Chondrocyte (in vitro differentiated cells): ENCODE measurements around the gene DSG1. TPM values are rescaled to one million over a fixed set of nuclear protein-coding genes. Genes with fewer than 3 reads are reported as not detected.

Experiments used
- DNase-seq: peaks from one replicate; pipeline ENCODE4 v3.0.0; 2021; ENCODE audit warnings: mixed read lengths, low spot score
- H3K27ac Mint-ChIP-seq: one replicate; pipeline ENCODE4 v1.8.0; 2021; ENCODE audit warnings: mild to moderate bottlenecking, moderate library complexity, mixed read lengths; ENCODE audit not compliant: unreplicated experiment
- H3K27me3 Mint-ChIP-seq: 2 replicates; pipeline ENCODE4 v1.8.0; 2021; ENCODE audit warnings: low read depth, mixed read lengths
- H3K36me3 Mint-ChIP-seq: 2 replicates; pipeline ENCODE4 v1.8.0; 2021; ENCODE audit warnings: low read depth, mixed read lengths
- H3K4me1 Mint-ChIP-seq: 2 replicates; pipeline ENCODE4 v1.8.0; 2021; ENCODE audit warnings: low read depth, mild to moderate bottlenecking, mixed read lengths
- H3K4me3 Mint-ChIP-seq: one replicate; pipeline ENCODE4 v1.8.0; 2021; ENCODE audit warnings: mild to moderate bottlenecking, moderate library complexity, mixed read lengths; ENCODE audit not compliant: unreplicated experiment
- H3K9me3 Mint-ChIP-seq: 2 replicates; pipeline ENCODE4 v1.8.0; 2021; ENCODE audit warnings: low read depth, mixed read lengths
- long read RNA-seq: library from polyadenylated mRNA; stranded (forward); transcript quantifications from one replicate; pipeline ENCODE4 v2.0.0, GENCODE V29; 2021
- total RNA-seq: library from RNA; stranded (reverse); gene quantifications from 3 replicates; pipeline ENCODE4 v1.2.1, GENCODE V29; 2021
- TF ChIP-seq, protein P1 (sequence below): fragments of 200-600 bp; sonication (generic); IDR thresholded peaks from 2 replicates; pipeline ENCODE4 v1.5.0; 2021; ENCODE audit warnings: antibody characterized with exemption, mild to moderate bottlenecking, moderate library complexity

Gene DSG1
- not detected in 3 replicates for total RNA-seq
- long read RNA-seq, result 0 reads

DNA sequence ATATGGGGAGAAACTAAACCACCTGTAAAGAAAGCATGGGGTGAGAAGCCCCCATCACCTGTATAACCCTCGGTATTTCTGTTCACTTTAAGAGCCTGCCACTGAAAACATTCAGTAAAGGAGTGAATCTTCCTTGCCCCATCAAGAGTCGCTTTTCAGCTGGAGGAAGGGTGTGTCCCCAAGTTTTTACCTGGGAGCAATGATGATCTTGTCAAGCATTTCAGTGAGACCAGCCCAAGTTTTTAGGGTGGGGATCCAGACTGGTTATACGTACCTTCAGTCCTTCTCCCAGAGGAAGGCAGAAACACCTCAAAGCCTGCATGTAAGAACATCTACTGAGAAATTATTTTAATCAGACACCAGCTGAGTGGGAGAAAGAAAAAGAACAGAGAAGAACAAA, at the start of gene DSG1:
Gene DSG1 (plus strand): TSS at position 301 of the 400 bp plus-strand sequence. CDS start 141 bp downstream, outside the sequence.
- no peak within 1 kb of the TSS for H3K27ac Mint-ChIP-seq

DNA sequence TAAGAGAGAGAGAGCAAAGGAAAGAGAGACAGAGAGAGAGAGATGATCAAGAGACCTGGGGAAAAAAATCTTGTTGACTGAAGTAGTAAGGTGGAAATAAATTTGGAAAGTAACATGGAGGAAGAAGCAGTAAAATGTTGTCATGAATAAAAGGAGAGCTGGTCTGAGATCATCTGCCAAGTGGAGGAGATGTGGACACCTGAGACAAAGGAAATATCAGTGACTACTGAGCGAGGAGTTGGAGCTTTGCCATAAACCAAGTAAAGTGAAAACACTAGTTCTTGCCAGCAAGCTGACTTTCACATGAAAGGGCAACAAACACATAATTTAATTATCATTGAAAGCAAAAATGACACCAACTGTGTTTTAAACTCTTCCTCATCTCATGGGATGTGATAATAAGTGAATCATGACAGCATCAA, 49.0 kb upstream of the DSG1 start:
- Mint-ChIP-seq H3K36me3 (no peaks in the 10 kb centered on the region), H3K4me1 (peaks cover 16% of the 10 kb centered on the region), H3K4me3 (no peak overlapping the region), H3K27me3 (peaks cover 5% of the 10 kb centered on the region), H3K9me3 (no peaks in the 10 kb centered on the region), H3K27ac (no peak overlapping the region)
- TF ChIP-seq, protein P1, sequence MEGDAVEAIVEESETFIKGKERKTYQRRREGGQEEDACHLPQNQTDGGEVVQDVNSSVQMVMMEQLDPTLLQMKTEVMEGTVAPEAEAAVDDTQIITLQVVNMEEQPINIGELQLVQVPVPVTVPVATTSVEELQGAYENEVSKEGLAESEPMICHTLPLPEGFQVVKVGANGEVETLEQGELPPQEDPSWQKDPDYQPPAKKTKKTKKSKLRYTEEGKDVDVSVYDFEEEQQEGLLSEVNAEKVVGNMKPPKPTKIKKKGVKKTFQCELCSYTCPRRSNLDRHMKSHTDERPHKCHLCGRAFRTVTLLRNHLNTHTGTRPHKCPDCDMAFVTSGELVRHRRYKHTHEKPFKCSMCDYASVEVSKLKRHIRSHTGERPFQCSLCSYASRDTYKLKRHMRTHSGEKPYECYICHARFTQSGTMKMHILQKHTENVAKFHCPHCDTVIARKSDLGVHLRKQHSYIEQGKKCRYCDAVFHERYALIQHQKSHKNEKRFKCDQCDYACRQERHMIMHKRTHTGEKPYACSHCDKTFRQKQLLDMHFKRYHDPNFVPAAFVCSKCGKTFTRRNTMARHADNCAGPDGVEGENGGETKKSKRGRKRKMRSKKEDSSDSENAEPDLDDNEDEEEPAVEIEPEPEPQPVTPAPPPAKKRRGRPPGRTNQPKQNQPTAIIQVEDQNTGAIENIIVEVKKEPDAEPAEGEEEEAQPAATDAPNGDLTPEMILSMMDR, result no peak
- DNase-seq, result no peak

More for the DNA sequence above, at the start of gene DSG1:
- H3K27me3 Mint-ChIP-seq, result peaks cover 36% of the 10 kb centered on the region
- H3K9me3 Mint-ChIP-seq, result no peaks in the 10 kb centered on the region
- H3K36me3 Mint-ChIP-seq, result peaks cover 1% of the 10 kb centered on the region
- H3K4me3 Mint-ChIP-seq, result no peak within 1 kb of the TSS
- DNase-seq, result no peak
- TF ChIP-seq, protein P1, result no peak
- H3K4me1 Mint-ChIP-seq, result no peaks in the 10 kb centered on the region

DNA sequence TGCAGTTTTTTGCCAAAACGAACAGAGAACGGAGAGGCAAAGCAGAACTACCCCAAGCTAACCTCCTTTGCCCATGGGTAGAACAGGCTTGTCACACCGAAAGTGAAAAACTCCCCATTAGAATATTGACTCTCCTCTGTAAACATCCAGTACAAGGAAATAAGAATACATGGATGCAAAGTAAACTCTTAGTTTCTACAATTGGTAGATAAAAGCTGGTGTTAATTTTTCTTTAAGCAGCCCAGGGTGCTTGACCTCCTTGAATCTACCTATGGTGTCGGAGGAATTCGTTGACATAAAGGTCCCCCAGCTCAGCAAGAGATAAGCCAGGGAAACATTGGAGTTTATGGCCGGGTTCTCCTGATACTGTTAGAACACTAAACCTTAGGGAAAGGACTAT, 48.4 kb upstream of the DSG1 start:
- no peaks in the 10 kb centered on the region for H3K36me3 Mint-ChIP-seq
- no peaks in the 10 kb centered on the region for H3K9me3 Mint-ChIP-seq
- peaks cover 5% of the 10 kb centered on the region for H3K27me3 Mint-ChIP-seq
- H3K27ac Mint-ChIP-seq, result no peak overlapping the region
- TF ChIP-seq, protein P1, result no peak
- peaks cover 16% of the 10 kb centered on the region for H3K4me1 Mint-ChIP-seq
- no peak overlapping the region for H3K4me3 Mint-ChIP-seq
- no peak for DNase-seq

DNA sequence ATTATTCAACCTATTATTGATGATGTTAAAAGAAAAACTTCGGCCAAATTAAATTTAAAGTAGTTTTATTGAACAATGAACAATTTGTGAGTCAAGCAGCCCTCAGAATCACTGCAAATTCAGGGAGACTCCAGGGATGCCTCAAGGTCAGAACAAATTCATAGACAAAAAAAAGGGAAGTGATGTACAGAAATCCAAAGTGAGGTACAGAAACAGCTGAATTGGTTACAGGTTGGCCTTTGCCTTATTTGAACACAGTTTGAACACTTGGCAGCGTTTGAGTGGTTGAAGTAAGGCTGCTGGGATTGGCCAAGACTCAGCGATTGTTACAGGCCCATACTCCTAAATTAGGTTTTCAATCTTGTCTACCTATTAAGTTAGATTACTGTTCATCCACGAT, 47.4 kb upstream of the DSG1 start:
- no peak overlapping the region for H3K27ac Mint-ChIP-seq
- no peaks in the 10 kb centered on the region for H3K9me3 Mint-ChIP-seq
- TF ChIP-seq, protein P1, result no peak
- no peak overlapping the region for H3K4me3 Mint-ChIP-seq
- peaks cover 26% of the 10 kb centered on the region for H3K4me1 Mint-ChIP-seq
- DNase-seq, result no peak
- H3K36me3 Mint-ChIP-seq, result no peaks in the 10 kb centered on the region
- H3K27me3 Mint-ChIP-seq, result peaks cover 5% of the 10 kb centered on the region

DNA sequence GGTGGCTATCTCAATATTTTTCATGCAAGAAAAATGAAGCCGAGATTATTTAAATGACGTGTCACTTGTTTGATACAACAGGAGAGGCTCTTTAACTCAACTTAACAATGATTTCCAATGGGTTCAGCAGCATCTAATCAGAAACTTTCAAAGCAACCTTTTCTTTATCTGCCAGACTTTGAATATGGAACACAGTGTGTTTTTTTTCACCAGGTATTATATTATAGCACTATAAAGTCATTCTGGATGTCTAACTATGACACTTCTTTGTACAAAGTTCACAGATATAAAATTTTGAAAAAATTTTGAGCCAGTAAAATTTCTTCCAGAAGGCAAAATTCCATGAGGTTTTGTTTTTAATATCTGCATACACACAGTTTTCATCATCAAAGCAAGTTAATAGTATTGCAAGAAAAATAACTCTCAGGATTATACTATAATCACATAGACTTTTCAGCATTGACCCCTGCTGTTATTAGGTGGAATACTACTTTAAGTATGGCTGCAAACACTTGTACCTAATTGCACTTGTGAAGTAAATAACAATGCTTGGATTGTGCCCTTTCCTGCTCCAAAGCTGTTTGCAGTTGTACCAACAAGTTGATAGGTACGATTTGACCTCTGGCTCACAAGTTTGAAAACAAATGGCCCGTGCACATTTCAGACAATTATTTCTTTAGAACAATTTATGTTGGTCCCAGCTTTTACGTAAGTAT, 44.0 kb upstream of the DSG1 start:
- peaks cover 2% of the 10 kb centered on the region for H3K27me3 Mint-ChIP-seq
- H3K4me3 Mint-ChIP-seq, result no peak overlapping the region
- DNase-seq, result no peak
- H3K9me3 Mint-ChIP-seq, result no peaks in the 10 kb centered on the region
- peaks cover 25% of the 10 kb centered on the region for H3K4me1 Mint-ChIP-seq
- H3K27ac Mint-ChIP-seq, result no peak overlapping the region
- TF ChIP-seq, protein P1, result no peak
- H3K36me3 Mint-ChIP-seq, result no peaks in the 10 kb centered on the region
